Adrenal gland (tissue), 5 donors: ENCODE data around the gene TUBB2B.

Experiments used
- POLR2A ChIP-seq, 2 donors: fragments of 450-650 bp; IDR thresholded peaks; one replicate each; pipeline ENCODE4 v1.6.1; 2017; ENCODE audit warnings: antibody characterized with exemption in 2 of 2, mild to moderate bottlenecking in 2 of 2, moderate library complexity in 1 of 2
- TF ChIP-seq, protein P1 (sequence below), 6 experiments: fragments of 450-650 bp in 4 of 6; fragments of 200-600 bp in 2 of 6; sonication (generic) in 1 of 6; IDR thresholded peaks; 1 replicate in 5 of 6; 2 replicates in 1 of 6; pipeline versions ENCODE4 v1.5.1 to v1.8.0; 2016 to 2021; ENCODE audit warnings: antibody characterized with exemption in 6 of 6, mild to moderate bottlenecking in 2 of 6, moderate library complexity in 1 of 6
- donor health status: DM: no; HTN: no; CAD: no.

DNA sequence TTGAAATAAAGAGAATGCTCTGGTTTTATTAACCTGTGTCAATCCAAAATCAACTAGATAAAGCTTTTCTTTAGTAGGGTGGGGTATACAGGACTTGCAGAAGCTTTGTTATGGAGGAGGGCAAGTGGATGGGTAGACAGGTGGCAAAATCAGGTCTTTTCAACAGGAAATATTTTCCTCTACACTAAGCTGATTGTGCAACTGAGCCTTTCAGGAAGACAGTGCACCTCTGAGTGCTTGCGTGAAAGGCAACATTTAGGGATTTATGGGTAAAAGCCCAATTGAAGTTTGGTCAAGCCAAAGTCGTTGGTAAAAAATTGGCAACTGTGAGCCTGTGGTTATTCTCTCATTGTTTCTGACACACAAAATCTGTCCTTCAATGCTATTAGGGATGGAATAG is 46.3 kb downstream of the TUBB2B start:
- TF ChIP-seq, protein P1, sequence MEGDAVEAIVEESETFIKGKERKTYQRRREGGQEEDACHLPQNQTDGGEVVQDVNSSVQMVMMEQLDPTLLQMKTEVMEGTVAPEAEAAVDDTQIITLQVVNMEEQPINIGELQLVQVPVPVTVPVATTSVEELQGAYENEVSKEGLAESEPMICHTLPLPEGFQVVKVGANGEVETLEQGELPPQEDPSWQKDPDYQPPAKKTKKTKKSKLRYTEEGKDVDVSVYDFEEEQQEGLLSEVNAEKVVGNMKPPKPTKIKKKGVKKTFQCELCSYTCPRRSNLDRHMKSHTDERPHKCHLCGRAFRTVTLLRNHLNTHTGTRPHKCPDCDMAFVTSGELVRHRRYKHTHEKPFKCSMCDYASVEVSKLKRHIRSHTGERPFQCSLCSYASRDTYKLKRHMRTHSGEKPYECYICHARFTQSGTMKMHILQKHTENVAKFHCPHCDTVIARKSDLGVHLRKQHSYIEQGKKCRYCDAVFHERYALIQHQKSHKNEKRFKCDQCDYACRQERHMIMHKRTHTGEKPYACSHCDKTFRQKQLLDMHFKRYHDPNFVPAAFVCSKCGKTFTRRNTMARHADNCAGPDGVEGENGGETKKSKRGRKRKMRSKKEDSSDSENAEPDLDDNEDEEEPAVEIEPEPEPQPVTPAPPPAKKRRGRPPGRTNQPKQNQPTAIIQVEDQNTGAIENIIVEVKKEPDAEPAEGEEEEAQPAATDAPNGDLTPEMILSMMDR (IDR thresholded peaks at IDR 0.05) = no peak
- no peak for TF ChIP-seq POLR2A (IDR thresholded peaks at IDR 0.05)
